ENCODE data around the gene GALK1.

The GALK1 gene

GRCh38 chr17:75793460-75793859 is 28.5 kb upstream of the GALK1 start:
- no peaks in the 10 kb centered on the region for H3K27me3 ChIP-seq (ENCODE audit: low read depth, low read length)
- no peaks in the 10 kb centered on the region for H4K20me1 ChIP-seq (ENCODE audit: insufficient read depth, low read length)
- H3K79me2 ChIP-seq (ENCODE audit: low read length), result peaks cover 58% of the 10 kb centered on the region
- peaks cover 9% of the 10 kb centered on the region for H3K4me1 ChIP-seq (ENCODE audit: low read length)
- H3K27ac ChIP-seq (ENCODE audit: low read length), result no peak overlapping the region
- H3K9me3 ChIP-seq (ENCODE audit: insufficient read depth, low read length), result no peaks in the 10 kb centered on the region
- no peak overlapping the region for H3K9ac ChIP-seq (ENCODE audit: low read length)
- no peak overlapping the region for H3K4me2 ChIP-seq (ENCODE audit: low read length)
- H2AFZ ChIP-seq (ENCODE audit: low read depth, low read length), result no peak overlapping the region
- H3K36me3 ChIP-seq (replicated peaks; ENCODE audit: low read depth, low read length), result peaks cover 57% of the 10 kb centered on the region
- H3K4me3 ChIP-seq (ENCODE audit: low read length), result no peak overlapping the region
- no peak for TF ChIP-seq EZH2phosphoT487 (IDR thresholded peaks at IDR 0.05; ENCODE audit: low read depth)
- no peak for TF ChIP-seq CTCF (IDR thresholded peaks at IDR 0.05; ENCODE audit: low read depth, low read length)

- Histone ChIP-seq H3K4me2 (ENCODE audit: low read length) (no peak overlapping the region), H4K20me1 (ENCODE audit: insufficient read depth, low read length) (no peaks in the 10 kb centered on the region), H3K79me2 (ENCODE audit: low read length) (peaks cover 79% of the 10 kb centered on the region), H3K36me3 (replicated peaks; ENCODE audit: low read depth, low read length) (peaks cover 44% of the 10 kb centered on the region), H3K27me3 (ENCODE audit: low read depth, low read length) (no peaks in the 10 kb centered on the region), H3K27ac (ENCODE audit: low read length) (no peak overlapping the region), H3K4me3 (ENCODE audit: low read length) (no peak overlapping the region), H3K9me3 (ENCODE audit: insufficient read depth, low read length) (no peaks in the 10 kb centered on the region), H2AFZ (ENCODE audit: low read depth, low read length) (no peak overlapping the region), H3K9ac (ENCODE audit: low read length) (no peak overlapping the region), H3K4me1 (ENCODE audit: low read length) (peaks cover 2% of the 10 kb centered on the region)
- TF ChIP-seq EZH2phosphoT487 (IDR thresholded peaks at IDR 0.05; ENCODE audit: low read depth), result no peak
- TF ChIP-seq CTCF (IDR thresholded peaks at IDR 0.05; ENCODE audit: low read depth, low read length), result no peak
Observed at GRCh38 chr17:75791254-75791653, 26.3 kb upstream of the GALK1 start.

- Histone ChIP-seq H2AFZ (ENCODE audit: low read depth, low read length) (0 out of 2 replicates have a peak overlapping the region, but pooled peaks have one; percentile 8), H4K20me1 (ENCODE audit: insufficient read depth, low read length) (no peaks in the 10 kb centered on the region), H3K9me3 (ENCODE audit: insufficient read depth, low read length) (peaks cover 4% of the 10 kb centered on the region; the same call in 1 of the 2 replicates), H3K4me2 (ENCODE audit: low read length) (peak overlapping the region; percentile 96), H3K27ac (ENCODE audit: low read length) (peak overlapping the region; percentile 90), H3K79me2 (ENCODE audit: low read length) (peaks cover 51% of the 10 kb centered on the region), H3K4me3 (ENCODE audit: low read length) (peak overlapping the region; percentile 83), H3K4me1 (ENCODE audit: low read length) (peaks cover 37% of the 10 kb centered on the region), H3K9ac (ENCODE audit: low read length) (peak overlapping the region; percentile 97), H3K36me3 (replicated peaks; ENCODE audit: low read depth, low read length) (peaks cover 4% of the 10 kb centered on the region), H3K27me3 (ENCODE audit: low read depth, low read length) (no peaks in the 10 kb centered on the region)
- TF ChIP-seq CTCF (IDR thresholded peaks at IDR 0.05; ENCODE audit: low read depth, low read length), result no peak
- no peak for TF ChIP-seq EZH2phosphoT487 (IDR thresholded peaks at IDR 0.05; ENCODE audit: low read depth)
Observed at GRCh38 chr17:75785016-75785890, 20.3 kb upstream of the GALK1 start.

- TF ChIP-seq EZH2phosphoT487 (IDR thresholded peaks at IDR 0.05; ENCODE audit: low read depth) (no peak), CTCF (IDR thresholded peaks at IDR 0.05; ENCODE audit: low read depth, low read length) (no peak)
- H3K79me2 ChIP-seq (ENCODE audit: low read length), result peaks cover 45% of the 10 kb centered on the region
- peak within 1 kb of the TSS; percentile 83 for H3K4me3 ChIP-seq (ENCODE audit: low read length)
- H3K4me1 ChIP-seq (ENCODE audit: low read length), result peaks cover 40% of the 10 kb centered on the region
- peak within 1 kb of the TSS; percentile 90 for H3K27ac ChIP-seq (ENCODE audit: low read length)
- H3K4me2 ChIP-seq (ENCODE audit: low read length), result peak within 1 kb of the TSS; percentile 98
- peak within 1 kb of the TSS; percentile 68 for H2AFZ ChIP-seq (ENCODE audit: low read depth, low read length)
- H4K20me1 ChIP-seq (ENCODE audit: insufficient read depth, low read length), result no peaks in the 10 kb centered on the region
- no peaks in the 10 kb centered on the region for H3K27me3 ChIP-seq (ENCODE audit: low read depth, low read length)
- peaks cover 4% of the 10 kb centered on the region; the same call in 1 of the 2 replicates for H3K9me3 ChIP-seq (ENCODE audit: insufficient read depth, low read length)
- H3K36me3 ChIP-seq (replicated peaks; ENCODE audit: low read depth, low read length), result peaks cover 4% of the 10 kb centered on the region
- peak within 1 kb of the TSS; percentile 97 for H3K9ac ChIP-seq (ENCODE audit: low read length)
Observed at GRCh38 chr17:75784473-75785015, 19.6 kb upstream of the GALK1 start, which contains the start of gene UNK. Gene UNK, plus strand, starts transcription at chr17:75784806. Its CDS starts 75 bp downstream, at chr17:75784881.

Data from OCI-LY3 (cell line).